ENCODE results near the gene HELLS.

- TF ChIP-seq CTCF (IDR thresholded peaks at IDR 0.05) (no peak), POLR2A (IDR thresholded peaks at IDR 0.05) (no peak)
Observed at GRCh38 chr10:94496010-94496409, 49.6 kb upstream of the HELLS start.
